GM19025 (cell line): Measurements from ENCODE around the gene CUL9.

Experiments used
- ATAC-seq: cut with Tn5 transposase; IDR thresholded peaks from one replicate; pipeline ENCODE4 v1.9.1; 2021; ENCODE audit warnings: mild to moderate bottlenecking, low read depth, moderate library complexity; ENCODE audit not compliant: unreplicated experiment

Gene CUL9

GRCh38 chr6:43172104-43173007 is 9.6 kb upstream of the CUL9 start:
- no peak for ATAC-seq

- ATAC-seq = no peak
Measured at GRCh38 chr6:43173591-43174262, 8.3 kb upstream of the CUL9 start.

- peak; percentile 68 for ATAC-seq
Measured at GRCh38 chr6:43174263-43175112, 7.5 kb upstream of the CUL9 start.

GRCh38 chr6:43175676-43176422 is 6.1 kb upstream of the CUL9 start:
- no peak for ATAC-seq

GRCh38 chr6:43176423-43176786 is 5.6 kb upstream of the CUL9 start:
- no peak for ATAC-seq

GRCh38 chr6:43178150-43178549 is 3.8 kb upstream of the CUL9 start:
- ATAC-seq = no peak

- ATAC-seq = no peak
Measured at GRCh38 chr6:43178951-43179830, 2.8 kb upstream of the CUL9 start.

- ATAC-seq = no peak
Measured at GRCh38 chr6:43180058-43180457, 1.9 kb upstream of the CUL9 start.

- no peak for ATAC-seq
Measured at GRCh38 chr6:43180985-43181384, 1.0 kb upstream of the CUL9 start.

GRCh38 chr6:43181621-43181941 is 415 bp upstream of the CUL9 start:
- no peak for ATAC-seq

GRCh38 chr6:43183441-43183840 is 1.4 kb downstream of the CUL9 start:
- ATAC-seq = no peak

- no peak for ATAC-seq
Measured at GRCh38 chr6:43184268-43184985, 2.4 kb downstream of the CUL9 start.

- ATAC-seq = no peak
Measured at GRCh38 chr6:43185391-43185985, 3.5 kb downstream of the CUL9 start.

GRCh38 chr6:43186019-43186418 is 4.0 kb downstream of the CUL9 start:
- ATAC-seq = no peak

- no peak for ATAC-seq
Measured at GRCh38 chr6:43186706-43187105, 4.7 kb downstream of the CUL9 start.

- ATAC-seq = no peak
Measured at GRCh38 chr6:43187821-43188220, 5.8 kb downstream of the CUL9 start.

GRCh38 chr6:43188426-43188825 is 6.4 kb downstream of the CUL9 start:
- no peak for ATAC-seq

GRCh38 chr6:43189776-43190304 is 7.8 kb downstream of the CUL9 start:
- ATAC-seq = no peak
